ENCODE measurements around the gene MLF1.
"Not testable (repeated sequence)": the region's sequence is repeated elsewhere in the genome, so short reads cannot be mapped to it uniquely, and the experiment has no call there.

The MLF1 gene

GRCh38 chr3:158570999-158571702 is at the start of gene MLF1:
TSS of gene MLF1 (plus strand) at chr3:158571194. CDS start at chr3:158571301, 107 bp downstream.
- Histone ChIP-seq H3K4me1 (peaks cover 16% of the 10 kb centered on the region), H3K36me3 (replicated peaks) (no peaks in the 10 kb centered on the region), H3K27me3 (ENCODE audit: low read depth) (no peaks in the 10 kb centered on the region), H3K4me3 (no peak within 1 kb of the TSS), H3K9me3 (no peaks in the 10 kb centered on the region)
- peak in 1 of 2 experiments; percentile 44 for DNase-seq (ENCODE audit: low spot score in 2 of 2)
- in situ Hi-C loops (cut with MboI; ENCODE audit: low sequenced_read_pairs) = no loop called here

GRCh38 chr3:158522221-158523136 is 48.5 kb upstream of the MLF1 start:
- Histone ChIP-seq H3K9me3 (no peaks in the 10 kb centered on the region), H3K27me3 (ENCODE audit: low read depth) (no peaks in the 10 kb centered on the region), H3K4me3 (no peak overlapping the region), H3K36me3 (replicated peaks) (no peaks in the 10 kb centered on the region), H3K4me1 (peaks cover 11% of the 10 kb centered on the region)
- in situ Hi-C loops (cut with MboI; ENCODE audit: low sequenced_read_pairs) = no loop called here
- DNase-seq (ENCODE audit: low spot score in 2 of 2) = peak; percentile 41 to 46

GRCh38 chr3:158528076-158528674 is 42.8 kb upstream of the MLF1 start:
- no peak for DNase-seq (ENCODE audit: low spot score in 2 of 2)

GRCh38 chr3:158531334-158531733 is 39.7 kb upstream of the MLF1 start:
- Histone ChIP-seq H3K4me1 (peaks cover 7% of the 10 kb centered on the region), H3K4me3 (no peak overlapping the region), H3K9me3 (no peaks in the 10 kb centered on the region), H3K36me3 (replicated peaks) (no peaks in the 10 kb centered on the region), H3K27me3 (ENCODE audit: low read depth) (no peaks in the 10 kb centered on the region)
- DNase-seq (ENCODE audit: low spot score in 2 of 2) = no peak
- in situ Hi-C loops (cut with MboI; ENCODE audit: low sequenced_read_pairs) = loop anchor here (25.0 kb wide), 1 partner anchor 256 kb away; no protein-coding TSS in a partner anchor

More at GRCh38 chr3:158528076-158528674, 42.8 kb upstream of the MLF1 start:
- Histone ChIP-seq H3K4me1 (peaks cover 7% of the 10 kb centered on the region), H3K9me3 (no peaks in the 10 kb centered on the region), H3K36me3 (replicated peaks) (no peaks in the 10 kb centered on the region), H3K4me3 (no peak overlapping the region), H3K27me3 (ENCODE audit: low read depth) (no peaks in the 10 kb centered on the region)
- in situ Hi-C loops (cut with MboI; ENCODE audit: low sequenced_read_pairs) = loop anchor here (25.0 kb wide), 1 partner anchor 259 kb away; no protein-coding TSS in a partner anchor

- no peaks in the 10 kb centered on the region for H3K9me3 ChIP-seq
- in situ Hi-C loops (cut with MboI; ENCODE audit: low sequenced_read_pairs) = loop anchor here (25.0 kb wide), 1 partner anchor 255 kb away; no protein-coding TSS in a partner anchor
- no peaks in the 10 kb centered on the region for H3K36me3 ChIP-seq (replicated peaks)
- no peak overlapping the region for H3K4me3 ChIP-seq
- peak in 1 of 2 experiments; percentile 19 for DNase-seq (ENCODE audit: low spot score in 2 of 2)
- no peaks in the 10 kb centered on the region for H3K27me3 ChIP-seq (ENCODE audit: low read depth)
- peaks cover 5% of the 10 kb centered on the region for H3K4me1 ChIP-seq
These were observed 38.8 kb upstream of the MLF1 start for GRCh38 chr3:158532099-158532734.

GRCh38 chr3:158535918-158536317 is 35.1 kb upstream of the MLF1 start:
- Histone ChIP-seq H3K9me3 (no peaks in the 10 kb centered on the region), H3K4me3 (no peak overlapping the region), H3K27me3 (ENCODE audit: low read depth) (no peaks in the 10 kb centered on the region), H3K36me3 (replicated peaks) (no peaks in the 10 kb centered on the region), H3K4me1 (no peaks in the 10 kb centered on the region; the same call in 1 of the 2 replicates)
- in situ Hi-C loops (cut with MboI; ENCODE audit: low sequenced_read_pairs) = loop anchor here (25.0 kb wide), 1 partner anchor 251 kb away; no protein-coding TSS in a partner anchor
- no peak for DNase-seq (ENCODE audit: low spot score in 2 of 2)

- no peaks in the 10 kb centered on the region for H3K9me3 ChIP-seq
- H3K27me3 ChIP-seq (ENCODE audit: low read depth) = no peaks in the 10 kb centered on the region
- DNase-seq (ENCODE audit: low spot score in 2 of 2) = peak; percentile 49 to 72
- in situ Hi-C loops (cut with MboI; ENCODE audit: low sequenced_read_pairs) = loop anchor here (25.0 kb wide), 1 partner anchor 248 kb away; no protein-coding TSS in a partner anchor
- H3K4me3 ChIP-seq = no peak overlapping the region
- H3K4me1 ChIP-seq = no peaks in the 10 kb centered on the region
- H3K36me3 ChIP-seq (replicated peaks) = no peaks in the 10 kb centered on the region
These were observed 31.5 kb upstream of the MLF1 start for GRCh38 chr3:158539414-158540014.

GRCh38 chr3:158540066-158540465 is 30.9 kb upstream of the MLF1 start:
- H3K9me3 ChIP-seq = no peaks in the 10 kb centered on the region
- no peaks in the 10 kb centered on the region for H3K36me3 ChIP-seq (replicated peaks)
- in situ Hi-C loops (cut with MboI; ENCODE audit: low sequenced_read_pairs) = loop anchor here (25.0 kb wide), 1 partner anchor 247 kb away; no protein-coding TSS in a partner anchor
- no peaks in the 10 kb centered on the region for H3K27me3 ChIP-seq (ENCODE audit: low read depth)
- no peak overlapping the region for H3K4me3 ChIP-seq
- DNase-seq (ENCODE audit: low spot score in 2 of 2) = no peak
- H3K4me1 ChIP-seq = no peaks in the 10 kb centered on the region

- Histone ChIP-seq H3K4me3 (no peak overlapping the region), H3K27me3 (ENCODE audit: low read depth) (no peaks in the 10 kb centered on the region), H3K36me3 (replicated peaks) (no peaks in the 10 kb centered on the region), H3K9me3 (no peaks in the 10 kb centered on the region), H3K4me1 (no peaks in the 10 kb centered on the region)
- in situ Hi-C loops (cut with MboI; ENCODE audit: low sequenced_read_pairs) = loop anchor here (25.0 kb wide), 1 partner anchor 239 kb away; no protein-coding TSS in a partner anchor
- DNase-seq (ENCODE audit: low spot score in 2 of 2) = no peak
These were observed 22.3 kb upstream of the MLF1 start for GRCh38 chr3:158548691-158549090.

GRCh38 chr3:158549938-158550337 is 21.1 kb upstream of the MLF1 start:
- not testable (repeated sequence) for H3K27me3 ChIP-seq (ENCODE audit: low read depth); H3K36me3 ChIP-seq (replicated peaks); H3K4me3 ChIP-seq; H3K4me1 ChIP-seq; H3K9me3 ChIP-seq; DNase-seq (ENCODE audit: low spot score in 2 of 2)
- in situ Hi-C loops (cut with MboI; ENCODE audit: low sequenced_read_pairs) = loop anchor here (25.0 kb wide), 1 partner anchor 237 kb away; no protein-coding TSS in a partner anchor

- H3K4me1 ChIP-seq = no peaks in the 10 kb centered on the region
- DNase-seq (ENCODE audit: low spot score in 2 of 2) = no peak
- no peaks in the 10 kb centered on the region for H3K36me3 ChIP-seq (replicated peaks)
- in situ Hi-C loops (cut with MboI; ENCODE audit: low sequenced_read_pairs) = no loop called here
- no peaks in the 10 kb centered on the region for H3K9me3 ChIP-seq
- no peaks in the 10 kb centered on the region for H3K27me3 ChIP-seq (ENCODE audit: low read depth)
- H3K4me3 ChIP-seq = no peak overlapping the region
These were observed 18.9 kb upstream of the MLF1 start for GRCh38 chr3:158552124-158552523.

GRCh38 chr3:158559504-158559903 is 11.5 kb upstream of the MLF1 start:
- no peaks in the 10 kb centered on the region for H3K36me3 ChIP-seq (replicated peaks)
- no peak overlapping the region for H3K4me3 ChIP-seq
- no peak for DNase-seq (ENCODE audit: low spot score in 2 of 2)
- no peaks in the 10 kb centered on the region for H3K9me3 ChIP-seq
- no peaks in the 10 kb centered on the region for H3K4me1 ChIP-seq
- H3K27me3 ChIP-seq (ENCODE audit: low read depth) = no peaks in the 10 kb centered on the region
- in situ Hi-C loops (cut with MboI; ENCODE audit: low sequenced_read_pairs) = no loop called here

- H3K4me1 ChIP-seq = no peaks in the 10 kb centered on the region
- H3K4me3 ChIP-seq = no peak overlapping the region
- DNase-seq (ENCODE audit: low spot score in 2 of 2) = no peak
- H3K36me3 ChIP-seq (replicated peaks) = no peaks in the 10 kb centered on the region
- in situ Hi-C loops (cut with MboI; ENCODE audit: low sequenced_read_pairs) = no loop called here
- H3K9me3 ChIP-seq = no peaks in the 10 kb centered on the region
- no peaks in the 10 kb centered on the region for H3K27me3 ChIP-seq (ENCODE audit: low read depth)
These were observed 10.0 kb upstream of the MLF1 start for GRCh38 chr3:158560979-158561378.
